Karpas-422 (cell line): ENCODE data around the gene SV2C. TPM values are rescaled to one million over a fixed set of nuclear protein-coding genes. Genes with fewer than 3 reads are reported as not detected.
"Not testable (repeated sequence)": the region's sequence is repeated elsewhere in the genome, so short reads cannot be mapped to it uniquely, and the experiment has no call there.

Experiments used
- DNase-seq: peaks from one replicate; pipeline ENCODE4 v3.0.0-alpha.2; 2015
- H2AFZ ChIP-seq: fragments of 200-600 bp; sonication (generic); 2 replicates; pipeline ENCODE4 v1.6.1; 2014; ENCODE audit warnings: antibody characterized with exemption, low read length, mixed read lengths
- H3K27ac ChIP-seq: fragments of 200-600 bp; sonication (generic); 2 replicates; pipeline ENCODE4 v1.5.1; 2014; ENCODE audit warnings: mild to moderate bottlenecking, low read length, moderate library complexity
- H3K27me3 ChIP-seq: fragments of 200-600 bp; sonication (generic); 2 replicates; pipeline ENCODE4 v1.6.1; 2014; ENCODE audit warnings: low read length, mixed read lengths
- H3K36me3 ChIP-seq: fragments of 200-600 bp; sonication (generic); 2 replicates; pipeline ENCODE4 v1.6.1; 2014; ENCODE audit warnings: low read length, mixed read lengths; ENCODE audit not compliant: insufficient read depth
- H3K4me1 ChIP-seq: fragments of 200-600 bp; sonication (generic); 2 replicates; pipeline ENCODE4 v1.6.1; 2014; ENCODE audit warnings: mild to moderate bottlenecking, low read length, mixed read lengths
- H3K4me2 ChIP-seq: fragments of 200-600 bp; sonication (generic); 2 replicates; pipeline ENCODE4 v1.6.1; 2014; ENCODE audit warnings: low read length, low read depth, mild to moderate bottlenecking; ENCODE audit not compliant: poor library complexity, severe bottlenecking
- H3K4me3 ChIP-seq: fragments of 200-600 bp; sonication (generic); 2 replicates; pipeline ENCODE4 v1.5.1; 2014; ENCODE audit warnings: mild to moderate bottlenecking, antibody characterized with exemption, low read length, mixed read lengths
- H3K79me2 ChIP-seq: fragments of 200-600 bp; sonication (generic); 2 replicates; pipeline ENCODE4 v1.6.1; 2014; ENCODE audit warnings: mild to moderate bottlenecking, low read length, mixed read lengths
- H3K9ac ChIP-seq: fragments of 200-600 bp; sonication (generic); 2 replicates; pipeline ENCODE4 v1.6.0; 2014; ENCODE audit warnings: low read length
- H3K9me2 ChIP-seq: fragments of 200-600 bp; sonication (generic), shearing (Covaris generic); replicated peaks from 2 replicates; pipeline ENCODE4 v1.6.0; 2014; ENCODE audit warnings: mild to moderate bottlenecking, low read length, moderate library complexity; ENCODE audit not compliant: insufficient read depth
- H3K9me3 ChIP-seq: fragments of 300-700, 200-600 bp; sonication (generic); 2 replicates; pipeline ENCODE4 v1.6.1; 2014; ENCODE audit warnings: low read length, mixed read lengths
- H4K20me1 ChIP-seq: fragments of 200-600 bp; sonication (generic); 2 replicates; pipeline ENCODE4 v1.6.1; 2014; ENCODE audit warnings: mild to moderate bottlenecking, antibody characterized with exemption, low read length, low read depth; ENCODE audit not compliant: insufficient read depth
- total RNA-seq: library from RNA; depleted of rRNA; stranded (reverse); fragments of >200 nt; shearing (Covaris generic); gene quantifications from 2 replicates; pipeline ENCODE4 v1.2.3, GENCODE V29; 2014; ENCODE audit warnings: low replicate concordance

The SV2C gene
- total RNA-seq, 1 experiment from 2014 or later, result not detected

DNA sequence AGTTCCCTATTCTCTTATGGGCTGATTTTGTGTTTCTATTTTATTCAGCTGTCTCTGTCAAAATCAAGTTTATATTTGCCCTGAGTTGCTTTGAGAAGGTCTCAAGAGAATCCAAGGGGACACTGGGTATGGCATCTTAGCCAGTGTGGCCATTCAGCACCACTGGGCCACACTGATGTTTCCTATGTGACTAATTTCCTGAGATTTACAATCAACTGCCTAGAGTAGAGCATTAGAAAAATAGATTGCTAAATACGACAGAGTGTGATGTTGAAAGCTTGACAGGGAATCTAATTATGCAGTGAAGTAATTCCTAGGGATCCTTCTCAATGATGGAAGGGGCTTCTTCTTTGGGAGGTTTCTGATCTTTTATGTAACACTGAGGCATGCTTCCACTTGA is 141.7 kb downstream of the SV2C start:
- no peak overlapping the region for H3K9ac ChIP-seq
- no peak overlapping the region for H3K27ac ChIP-seq
- H3K36me3 ChIP-seq, result no peaks in the 10 kb centered on the region
- no peaks in the 10 kb centered on the region for H3K79me2 ChIP-seq
- H3K4me2 ChIP-seq, result no peak overlapping the region
- no peak for DNase-seq
- no peaks in the 10 kb centered on the region for H3K4me1 ChIP-seq
- H3K27me3 ChIP-seq, result no peaks in the 10 kb centered on the region
- H2AFZ ChIP-seq, result no peak overlapping the region
- no peaks in the 10 kb centered on the region for H3K9me2 ChIP-seq
- H3K9me3 ChIP-seq, result no peaks in the 10 kb centered on the region
- H4K20me1 ChIP-seq, result no peaks in the 10 kb centered on the region
- H3K4me3 ChIP-seq, result no peak overlapping the region

GRCh38 chr5:76225336-76225735 is 142.2 kb downstream of the SV2C start:
- Histone ChIP-seq H3K9me2 (no peaks in the 10 kb centered on the region), H3K4me3 (no peak overlapping the region), H3K27me3 (no peaks in the 10 kb centered on the region), H3K9me3 (no peaks in the 10 kb centered on the region), H3K27ac (no peak overlapping the region), H2AFZ (no peak overlapping the region), H3K4me1 (no peaks in the 10 kb centered on the region), H3K36me3 (no peaks in the 10 kb centered on the region), H3K79me2 (no peaks in the 10 kb centered on the region), H3K4me2 (no peak overlapping the region), H3K9ac (no peak overlapping the region), H4K20me1 (no peaks in the 10 kb centered on the region)
- no peak for DNase-seq

DNA sequence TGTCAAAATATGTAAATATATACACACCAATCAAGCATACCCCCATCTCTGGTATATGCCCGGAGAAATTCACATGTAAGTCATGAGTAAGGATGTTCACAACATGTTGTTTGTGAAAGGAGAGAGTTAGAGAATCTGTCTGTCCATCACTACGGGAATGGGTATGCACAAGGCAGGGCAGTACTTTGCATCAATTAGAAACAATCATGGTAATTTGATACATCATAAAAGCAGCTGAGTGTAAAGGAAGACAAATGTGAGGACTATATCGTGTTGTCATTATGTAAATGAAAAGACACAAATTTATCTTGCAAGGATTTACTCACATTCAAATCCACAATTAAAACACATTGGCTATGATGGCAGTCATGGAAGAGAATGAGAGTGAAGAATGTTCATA is 146.7 kb downstream of the SV2C start:
- H3K9ac ChIP-seq, result no peak overlapping the region
- H3K79me2 ChIP-seq, result no peaks in the 10 kb centered on the region
- H3K4me3 ChIP-seq, result no peak overlapping the region
- no peak overlapping the region for H3K4me2 ChIP-seq
- no peaks in the 10 kb centered on the region for H3K36me3 ChIP-seq
- no peak for DNase-seq
- H3K27me3 ChIP-seq, result no peaks in the 10 kb centered on the region
- H3K27ac ChIP-seq, result no peak overlapping the region
- H4K20me1 ChIP-seq, result no peaks in the 10 kb centered on the region
- H3K9me2 ChIP-seq, result no peaks in the 10 kb centered on the region
- no peaks in the 10 kb centered on the region for H3K9me3 ChIP-seq
- H3K4me1 ChIP-seq, result no peaks in the 10 kb centered on the region
- no peak overlapping the region for H2AFZ ChIP-seq

DNA sequence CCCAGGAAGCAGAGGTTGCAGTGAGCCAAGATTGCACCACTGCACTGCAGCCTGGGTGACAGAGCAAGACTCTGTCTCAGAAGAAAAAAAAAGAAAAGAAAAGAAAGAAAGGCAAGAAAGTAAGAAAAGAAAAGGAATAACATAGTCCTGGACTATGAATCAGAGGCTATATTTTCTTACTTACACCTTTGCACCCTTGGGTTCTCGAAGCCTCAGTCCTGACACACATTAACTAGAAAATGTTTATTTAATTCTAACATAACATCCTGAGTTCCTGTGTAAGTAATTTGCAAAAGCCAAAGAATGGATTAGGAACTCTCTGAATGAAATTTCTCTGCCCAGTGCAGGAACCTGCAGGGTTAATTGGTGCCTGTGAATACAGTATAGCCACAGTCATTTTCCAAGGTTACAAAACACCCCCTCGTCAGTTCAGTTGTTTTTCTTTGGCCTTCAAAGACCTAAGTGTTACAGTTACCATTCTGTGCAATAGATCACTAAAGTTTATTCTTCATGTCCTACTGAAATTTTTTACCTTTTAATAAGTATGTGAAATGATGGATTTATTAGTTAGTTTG is 147.6 kb downstream of the SV2C start:
- Histone ChIP-seq H3K9me3 (no peaks in the 10 kb centered on the region), H3K4me3 (no peak overlapping the region), H3K79me2 (no peaks in the 10 kb centered on the region), H3K36me3 (no peaks in the 10 kb centered on the region), H4K20me1 (no peaks in the 10 kb centered on the region), H3K9ac (no peak overlapping the region), H3K9me2 (no peaks in the 10 kb centered on the region), H3K4me2 (no peak overlapping the region), H3K4me1 (no peaks in the 10 kb centered on the region), H3K27me3 (no peaks in the 10 kb centered on the region), H2AFZ (no peak overlapping the region), H3K27ac (no peak overlapping the region)
- DNase-seq, result no peak

GRCh38 chr5:76234665-76235064 is 151.5 kb downstream of the SV2C start:
- Histone ChIP-seq H2AFZ (no peak overlapping the region), H3K27ac (no peak overlapping the region)
- DNase-seq, result no peak

DNA sequence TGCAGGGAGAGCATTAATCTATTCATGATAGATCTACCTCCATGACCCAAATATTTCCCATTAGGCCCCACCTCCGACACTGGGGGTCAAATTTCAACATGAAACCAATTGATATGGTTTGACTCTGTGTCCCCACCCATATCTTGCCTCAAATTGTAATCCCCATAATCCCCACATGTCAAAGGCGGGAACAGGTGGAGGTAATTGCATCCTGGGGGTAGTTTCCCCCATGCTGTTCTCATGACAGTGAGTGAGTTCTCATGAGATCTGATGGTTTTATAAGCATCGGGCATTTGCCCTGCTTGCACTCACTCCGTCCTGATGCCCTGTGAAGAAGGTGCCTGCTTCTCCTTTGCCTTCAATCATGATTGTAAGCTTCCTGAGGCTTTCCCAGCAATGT is 153.5 kb downstream of the SV2C start:
- Histone ChIP-seq H3K9ac (no peak overlapping the region), H4K20me1 (no peaks in the 10 kb centered on the region), H3K27me3 (no peaks in the 10 kb centered on the region), H3K27ac (no peak overlapping the region), H2AFZ (no peak overlapping the region), H3K4me2 (no peak overlapping the region), H3K9me2 (no peaks in the 10 kb centered on the region), H3K79me2 (no peaks in the 10 kb centered on the region), H3K4me1 (no peaks in the 10 kb centered on the region), H3K9me3 (no peaks in the 10 kb centered on the region), H3K4me3 (no peak overlapping the region), H3K36me3 (no peaks in the 10 kb centered on the region)
- DNase-seq, result no peak

More at GRCh38 chr5:76234665-76235064, 151.5 kb downstream of the SV2C start:
- Histone ChIP-seq H3K4me1 (no peaks in the 10 kb centered on the region), H3K79me2 (no peaks in the 10 kb centered on the region), H3K27me3 (no peaks in the 10 kb centered on the region), H3K9ac (no peak overlapping the region), H3K36me3 (no peaks in the 10 kb centered on the region), H3K4me3 (no peak overlapping the region), H3K9me2 (no peaks in the 10 kb centered on the region), H4K20me1 (no peaks in the 10 kb centered on the region), H3K9me3 (no peaks in the 10 kb centered on the region), H3K4me2 (no peak overlapping the region)

DNA sequence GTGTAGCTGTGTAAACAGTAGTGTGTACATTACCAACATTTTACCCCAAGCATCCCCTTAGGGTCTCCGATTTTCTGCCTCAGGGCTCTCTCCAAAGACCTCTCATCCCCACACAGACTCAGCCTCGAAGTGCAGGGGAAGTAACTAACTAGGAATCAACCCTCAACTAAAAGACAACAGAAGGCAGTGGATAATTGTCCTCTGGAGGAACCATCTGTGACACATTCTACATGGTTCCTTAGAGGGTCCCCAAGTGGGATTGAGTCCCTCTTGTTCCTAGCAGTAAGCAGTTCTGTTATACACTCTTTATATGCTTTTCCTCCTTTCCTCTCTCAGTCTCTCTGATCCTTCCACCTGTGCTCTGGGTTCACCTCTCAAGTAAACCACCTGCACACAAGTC is 157.2 kb downstream of the SV2C start:
- Histone ChIP-seq H3K27me3 (no peaks in the 10 kb centered on the region), H3K4me1 (no peaks in the 10 kb centered on the region), H3K9ac (no peak overlapping the region), H3K79me2 (no peaks in the 10 kb centered on the region), H2AFZ (no peak overlapping the region), H4K20me1 (no peaks in the 10 kb centered on the region), H3K27ac (no peak overlapping the region), H3K9me2 (no peaks in the 10 kb centered on the region), H3K4me3 (no peak overlapping the region), H3K9me3 (no peaks in the 10 kb centered on the region), H3K36me3 (no peaks in the 10 kb centered on the region), H3K4me2 (no peak overlapping the region)
- DNase-seq, result no peak

DNA sequence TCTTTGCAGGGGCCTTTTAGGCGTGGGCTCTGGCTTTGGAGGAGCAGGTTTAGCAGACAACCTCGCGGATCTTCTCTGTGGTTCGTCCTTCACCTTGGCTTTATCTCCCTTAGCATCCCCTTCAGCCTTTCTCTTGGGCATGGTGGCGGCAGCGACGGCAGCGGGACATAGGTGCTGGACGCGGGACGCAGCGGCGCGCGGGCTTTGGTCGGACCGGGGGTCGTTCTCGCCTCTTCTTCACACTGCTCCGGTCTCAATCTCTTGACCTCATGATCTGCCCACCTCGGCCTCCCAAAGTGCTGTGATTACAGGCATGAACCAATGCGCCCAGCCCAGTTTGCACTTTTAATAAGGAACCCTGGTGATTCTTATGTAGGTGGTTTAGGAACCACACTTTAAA is 159.0 kb downstream of the SV2C start:
- not testable (repeated sequence) for H3K27me3 ChIP-seq, H3K9me3 ChIP-seq, H3K9me2 ChIP-seq, H3K4me3 ChIP-seq, H3K4me2 ChIP-seq, H4K20me1 ChIP-seq, H3K36me3 ChIP-seq, H3K79me2 ChIP-seq, H3K4me1 ChIP-seq, DNase-seq, H2AFZ ChIP-seq, H3K27ac ChIP-seq, H3K9ac ChIP-seq

DNA sequence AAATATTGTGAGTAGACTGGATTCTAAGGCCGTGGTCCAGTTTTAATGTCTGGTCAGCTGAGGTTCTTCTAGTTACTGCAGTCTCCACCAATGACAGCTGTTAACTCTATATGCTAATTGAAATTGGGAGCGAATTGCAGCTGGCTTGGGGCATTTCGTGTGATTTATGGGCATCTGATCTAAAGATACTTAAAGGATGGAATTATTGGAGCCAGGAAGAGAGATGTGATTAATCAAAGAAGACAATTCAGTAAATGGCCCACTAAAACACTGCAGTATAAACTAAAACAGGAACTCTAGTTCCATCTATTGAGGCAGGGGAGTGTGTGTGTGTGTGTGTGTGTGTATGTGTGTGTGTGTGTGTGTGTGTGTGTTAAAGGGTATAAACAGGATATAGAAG is 162.4 kb downstream of the SV2C start:
- Histone ChIP-seq H3K9me2 (no peaks in the 10 kb centered on the region), H3K9ac (no peak overlapping the region), H4K20me1 (no peaks in the 10 kb centered on the region), H3K36me3 (no peaks in the 10 kb centered on the region), H3K4me1 (no peaks in the 10 kb centered on the region), H3K9me3 (no peaks in the 10 kb centered on the region), H3K4me2 (no peak overlapping the region), H3K79me2 (no peaks in the 10 kb centered on the region), H3K27me3 (no peaks in the 10 kb centered on the region), H3K27ac (no peak overlapping the region), H3K4me3 (no peak overlapping the region), H2AFZ (no peak overlapping the region)
- DNase-seq, result no peak
